Measurements from ENCODE around the gene TACC2. TPM values are rescaled to one million over a fixed set of nuclear protein-coding genes. Genes with fewer than 3 reads are reported as not detected.
"Not testable (repeated sequence)": the region's sequence is repeated elsewhere in the genome, so short reads cannot be mapped to it uniquely, and the experiment has no call there.

Gene TACC2
- polyA plus RNA-seq, 4 donors = 40.9 to 55.4 (median 45.8) TPM

DNA sequence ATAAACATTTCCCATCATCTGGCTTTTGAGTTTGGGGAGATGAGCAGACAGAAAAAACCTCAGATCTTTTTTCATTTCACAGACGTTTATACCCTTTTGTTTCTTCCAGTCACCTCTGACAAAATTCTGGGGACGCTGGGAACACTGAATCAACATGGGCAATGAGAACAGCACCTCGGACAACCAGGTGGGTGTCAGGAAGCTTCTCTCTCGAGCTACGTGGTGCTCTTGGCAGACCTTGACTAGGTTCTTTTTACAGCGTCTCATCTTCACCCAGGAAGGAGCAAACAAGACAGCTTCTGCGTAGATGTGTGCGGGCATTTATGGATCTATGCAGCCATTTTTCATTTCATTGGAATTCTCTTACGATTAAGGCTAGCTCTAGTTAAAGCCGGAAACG is 32.9 kb downstream of the TACC2 start:
- DNase-seq (ENCODE audit: low read depth in 4 of 4, low spot score in 3 of 4) = no peak

DNA sequence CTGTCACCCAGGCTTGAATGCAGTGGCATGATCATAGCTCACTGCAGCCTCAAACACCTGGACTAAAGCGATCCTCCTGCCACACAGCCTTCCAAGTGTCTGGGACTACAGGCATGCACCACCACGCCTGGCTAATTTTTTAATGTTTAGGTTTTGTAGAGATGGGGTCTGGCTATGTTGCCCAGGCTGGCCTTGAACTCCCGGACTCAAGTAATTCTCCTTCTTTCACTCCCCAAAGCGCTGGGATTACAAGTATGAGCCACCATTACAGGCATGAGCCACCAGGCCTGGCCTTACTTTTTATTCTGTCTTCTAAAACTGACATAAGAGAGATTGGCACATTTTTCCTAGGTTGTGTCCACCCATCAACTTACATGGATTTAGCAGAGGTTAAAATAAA is 33.3 kb downstream of the TACC2 start:
- DNase-seq (ENCODE audit: low read depth in 4 of 4, low spot score in 3 of 4) = no peak

DNA sequence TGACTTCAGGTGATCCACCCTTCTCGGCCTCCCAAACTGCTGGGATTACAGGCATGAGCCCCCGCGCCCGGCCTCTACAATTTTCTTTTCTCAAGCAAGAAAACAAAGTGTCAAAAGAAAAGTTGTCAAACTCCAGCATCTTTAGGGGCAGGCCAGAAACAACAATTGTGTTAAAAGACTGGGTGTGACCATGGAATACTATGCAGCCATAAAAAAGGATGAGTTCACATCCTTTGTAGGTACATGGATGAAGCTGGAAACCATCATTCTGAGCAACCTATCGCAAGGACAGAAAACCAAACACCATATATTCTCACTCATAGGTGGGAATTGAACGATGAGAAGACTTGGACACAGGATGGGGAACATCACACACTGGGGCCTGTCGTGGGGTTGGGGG is 34.3 kb downstream of the TACC2 start:
- not testable (repeated sequence) for DNase-seq (ENCODE audit: low read depth in 4 of 4, low spot score in 3 of 4)

DNA sequence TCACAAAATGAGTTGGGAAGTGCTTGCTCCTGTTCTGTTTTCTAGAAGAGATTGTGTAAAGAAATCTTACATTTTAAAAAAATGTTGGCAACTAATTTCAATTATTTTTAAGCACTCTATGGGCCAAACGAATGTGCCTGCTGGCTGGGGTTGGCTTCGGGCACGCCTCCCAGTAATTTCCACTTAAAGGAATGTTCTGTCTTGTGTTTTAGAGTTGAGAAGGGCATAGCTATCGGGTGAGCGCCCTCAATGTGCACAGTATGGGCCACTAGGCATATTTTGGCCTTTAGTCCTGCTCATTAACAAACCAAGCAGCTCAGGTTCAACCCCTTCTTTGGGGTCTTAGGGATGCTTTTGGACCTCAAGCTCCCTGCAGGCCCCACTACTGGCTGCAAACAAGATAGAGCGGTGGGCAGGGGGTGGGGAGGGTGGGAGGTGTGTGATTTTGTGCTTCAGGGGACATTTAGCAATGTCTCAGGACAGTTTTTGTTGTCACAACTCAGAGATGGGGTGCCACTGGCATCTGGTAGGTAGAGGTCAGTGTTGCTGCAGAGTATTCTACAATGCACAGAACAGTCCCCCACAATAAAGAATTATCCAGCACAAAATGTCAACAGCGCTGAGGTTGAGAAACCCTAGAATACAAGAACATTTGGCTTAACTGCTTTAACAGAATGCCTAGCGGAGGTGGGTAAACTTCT is 40.7 kb downstream of the TACC2 start:
- no peak for DNase-seq (ENCODE audit: low read depth in 4 of 4, low spot score in 3 of 4)

DNA sequence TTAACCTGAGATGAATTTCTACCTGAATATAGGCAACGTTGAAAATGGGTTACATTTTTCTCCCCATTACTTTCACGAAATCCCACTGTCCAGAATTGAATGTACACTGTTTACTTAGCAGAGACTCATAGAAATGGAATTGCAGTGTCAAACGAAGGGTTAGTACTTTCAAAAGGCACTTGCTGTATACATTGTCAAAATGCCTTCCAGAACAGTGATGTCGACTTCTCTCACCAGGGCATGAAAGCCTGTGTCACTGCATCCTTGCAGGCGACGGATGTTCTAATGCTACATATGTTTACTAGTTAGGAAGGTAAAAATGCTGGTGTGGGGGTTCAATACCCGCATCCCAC is 41.2 kb downstream of the TACC2 start:
- DNase-seq (ENCODE audit: low read depth in 4 of 4, low spot score in 3 of 4) = no peak

DNA sequence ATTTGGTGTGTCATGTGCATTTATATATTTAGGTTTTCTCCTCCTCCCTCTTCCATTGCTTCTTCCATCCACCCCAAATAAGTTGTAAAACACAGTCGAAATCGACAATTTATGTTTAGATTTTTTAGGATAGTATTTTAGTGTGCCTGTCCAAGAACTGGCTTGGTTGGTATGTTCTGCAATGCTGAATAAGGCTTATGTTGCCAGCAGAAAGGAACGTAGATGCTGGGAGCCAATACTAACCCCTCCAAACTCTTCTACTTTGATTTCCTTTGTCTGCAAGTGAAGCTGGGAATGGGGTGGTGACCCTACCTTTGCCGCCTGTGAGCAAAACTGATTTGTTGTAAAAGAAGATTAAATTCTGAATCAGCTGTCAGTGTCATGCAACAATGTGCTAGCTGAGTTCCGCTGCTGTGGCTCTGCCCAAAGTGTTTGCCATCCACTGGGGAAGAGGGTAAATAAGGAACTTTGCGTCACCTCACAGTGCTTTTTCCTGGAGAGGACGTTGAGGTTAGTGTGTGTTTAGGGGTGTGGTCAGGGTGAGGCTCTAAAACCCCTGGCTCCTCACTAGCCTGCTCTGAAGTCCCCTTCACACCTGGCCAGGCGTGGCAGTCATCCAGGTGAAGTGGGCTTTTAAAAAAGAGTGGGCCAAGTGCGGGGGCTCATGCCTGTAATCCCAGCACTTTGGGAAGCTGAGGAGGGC is 44.4 kb downstream of the TACC2 start:
- DNase-seq (ENCODE audit: low read depth in 4 of 4, low spot score in 3 of 4) = no peak

DNA sequence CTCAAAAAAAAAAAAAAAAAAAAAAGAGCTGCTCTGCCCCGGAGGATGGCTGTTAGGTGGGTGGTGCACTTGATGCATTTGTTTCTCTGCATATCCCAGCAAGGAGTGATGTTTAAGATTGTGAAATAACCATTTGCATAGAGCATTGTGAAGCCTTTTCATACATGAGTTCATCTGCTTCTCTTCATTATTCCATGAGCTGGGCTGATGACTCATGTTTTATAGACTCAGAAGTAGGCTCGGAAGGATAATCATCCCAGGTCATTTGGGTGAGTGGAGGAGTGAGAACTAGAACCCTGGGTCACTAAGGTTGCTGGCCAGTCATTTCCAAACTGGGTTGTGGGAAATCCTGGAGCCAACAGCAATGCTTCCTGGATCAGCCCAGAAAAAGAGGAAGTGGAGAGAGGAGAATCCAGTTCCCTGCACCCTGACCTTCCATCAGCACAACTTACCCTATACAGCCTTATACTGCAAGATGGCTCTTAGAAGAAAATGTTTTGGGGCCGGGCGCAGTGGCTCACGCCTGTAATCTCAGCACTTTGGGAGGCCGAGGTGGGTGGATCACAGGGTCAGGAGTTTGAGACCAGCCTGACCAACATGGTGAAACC is 45.3 kb downstream of the TACC2 start:
- no peak for DNase-seq (ENCODE audit: low read depth in 4 of 4, low spot score in 3 of 4)

DNA sequence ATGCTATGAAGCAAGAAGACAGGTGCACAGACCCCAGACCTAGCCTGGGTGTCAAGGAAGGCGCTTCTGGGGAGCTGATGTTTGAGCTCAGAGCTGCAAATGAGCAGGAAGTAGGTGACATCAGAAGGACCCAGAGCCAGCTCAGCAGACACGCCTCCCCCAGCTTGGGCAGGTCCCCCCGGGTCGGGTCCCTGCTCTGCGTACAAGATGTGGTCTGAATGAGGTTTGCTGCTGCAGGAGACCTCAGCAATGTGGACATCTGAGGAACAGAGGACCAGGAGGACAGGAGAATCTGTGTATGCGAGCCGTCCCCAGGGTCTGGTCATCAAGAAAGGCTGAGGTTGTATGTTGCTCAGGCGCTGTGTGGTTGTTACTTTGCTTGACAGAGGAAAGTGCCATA is 51.8 kb downstream of the TACC2 start:
- no peak for DNase-seq (ENCODE audit: low read depth in 4 of 4, low spot score in 3 of 4)

DNA sequence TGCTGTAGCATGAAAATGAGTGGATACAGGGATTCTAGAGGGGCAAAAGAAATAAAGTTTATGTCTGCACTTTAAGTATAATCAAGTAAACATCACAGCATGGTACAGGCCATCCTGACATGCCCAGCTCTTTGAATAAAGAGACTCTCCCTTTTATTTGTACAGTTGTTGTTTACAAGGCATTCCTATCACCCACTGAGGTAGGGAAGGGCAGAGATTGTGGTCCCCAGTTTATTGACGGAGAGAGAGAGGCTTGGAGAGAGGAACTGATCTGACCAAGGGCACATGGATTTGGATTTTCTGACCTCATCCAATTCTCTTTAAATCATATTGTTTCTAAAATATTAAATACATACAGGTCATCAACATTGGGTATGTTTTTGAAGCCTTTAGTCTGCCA is 53.9 kb downstream of the TACC2 start:
- no peak for DNase-seq (ENCODE audit: low read depth in 4 of 4, low spot score in 3 of 4)

DNA sequence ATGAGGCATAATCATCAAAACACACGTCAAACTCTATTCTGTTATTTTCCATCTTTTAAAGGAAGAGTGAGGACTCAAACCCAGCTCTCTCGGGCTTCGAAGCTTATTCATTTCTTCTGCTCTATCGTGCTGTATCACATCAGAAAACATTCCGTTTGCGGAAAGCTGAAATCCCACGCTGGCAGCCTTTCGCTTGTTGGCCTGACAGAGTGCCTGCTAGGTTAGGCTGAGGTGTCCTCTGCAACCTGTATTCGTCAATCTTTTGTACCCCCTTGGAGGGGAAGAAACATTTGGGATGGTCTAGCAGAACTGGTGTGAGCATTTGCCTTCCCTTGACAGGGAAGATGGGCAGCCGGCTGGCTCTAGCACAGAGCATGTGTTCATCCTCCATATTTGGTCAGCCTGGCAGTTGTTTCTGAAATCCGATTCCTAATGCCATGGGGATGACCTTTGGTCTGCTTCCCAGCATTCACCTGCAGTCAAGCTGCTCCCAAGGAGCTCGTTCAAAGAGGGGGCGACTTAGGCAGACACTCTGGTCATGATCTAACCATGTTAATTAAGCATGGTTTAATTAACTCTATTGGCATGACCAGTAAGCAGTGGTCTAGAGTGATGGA is 55.2 kb downstream of the TACC2 start:
- peak in 3 of 4 donors; percentile 44 to 77 (median 72) for DNase-seq (ENCODE audit: low read depth in 4 of 4, low spot score in 3 of 4)

DNA sequence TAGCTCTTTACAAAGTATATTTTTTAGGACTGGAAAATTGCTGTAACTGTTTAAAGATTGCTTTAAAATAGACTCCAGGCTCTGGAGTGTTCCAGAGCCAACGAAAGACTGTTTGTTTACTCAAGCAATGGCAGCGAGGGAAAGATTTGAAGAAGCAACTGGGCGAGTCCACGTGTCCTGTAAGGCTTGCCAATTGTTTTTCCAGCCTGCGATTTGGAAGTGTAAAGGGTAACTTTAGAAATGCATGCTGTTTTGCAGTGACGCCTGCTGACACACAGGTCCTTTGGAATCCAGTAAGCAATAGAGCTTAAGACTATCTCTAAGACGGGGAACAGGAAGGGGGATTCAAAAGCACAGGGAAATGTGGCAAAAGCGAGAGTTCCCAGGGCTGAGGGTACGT is 55.8 kb downstream of the TACC2 start:
- no peak for DNase-seq (ENCODE audit: low read depth in 4 of 4, low spot score in 3 of 4)

DNA sequence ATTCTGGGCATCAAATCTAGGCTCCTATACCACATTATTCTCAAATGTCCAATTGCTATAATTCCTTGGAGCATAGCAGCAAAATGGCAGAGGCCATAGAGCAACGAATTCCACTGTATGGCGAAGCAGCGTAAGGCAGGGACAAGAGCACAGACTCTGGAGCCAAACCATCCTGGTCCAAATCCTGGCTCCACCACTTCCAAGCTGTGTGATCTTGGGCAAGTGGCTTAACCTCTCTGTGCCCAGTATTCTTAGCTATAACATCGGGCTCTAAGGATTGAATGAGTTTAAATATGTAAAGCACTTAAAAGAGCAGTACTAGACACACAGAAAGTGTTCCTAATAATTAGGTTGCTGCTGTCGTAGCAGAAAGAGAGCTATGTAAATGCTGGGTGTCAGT is 56.2 kb downstream of the TACC2 start:
- no peak for DNase-seq (ENCODE audit: low read depth in 4 of 4, low spot score in 3 of 4)

DNA sequence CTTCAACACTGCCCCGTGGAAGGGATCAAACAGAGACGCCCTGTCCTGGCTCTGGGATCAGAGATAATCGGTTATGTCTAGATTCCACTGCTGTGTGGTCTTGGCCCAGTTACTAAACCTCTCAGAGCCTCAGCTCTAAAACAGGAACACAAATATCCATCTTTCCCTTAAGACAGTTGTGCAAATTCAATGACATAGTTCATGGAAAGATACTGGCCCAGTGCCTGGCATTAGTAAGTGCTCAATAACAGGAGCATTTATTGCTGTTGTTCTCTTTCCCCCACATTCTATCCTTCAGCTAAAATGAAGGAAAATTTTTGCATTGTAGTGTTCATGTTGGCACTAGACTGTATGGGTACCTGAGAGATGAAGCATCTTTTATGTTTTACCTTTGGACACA is 58.6 kb downstream of the TACC2 start:
- DNase-seq (ENCODE audit: low read depth in 4 of 4, low spot score in 3 of 4) = no peak

DNA sequence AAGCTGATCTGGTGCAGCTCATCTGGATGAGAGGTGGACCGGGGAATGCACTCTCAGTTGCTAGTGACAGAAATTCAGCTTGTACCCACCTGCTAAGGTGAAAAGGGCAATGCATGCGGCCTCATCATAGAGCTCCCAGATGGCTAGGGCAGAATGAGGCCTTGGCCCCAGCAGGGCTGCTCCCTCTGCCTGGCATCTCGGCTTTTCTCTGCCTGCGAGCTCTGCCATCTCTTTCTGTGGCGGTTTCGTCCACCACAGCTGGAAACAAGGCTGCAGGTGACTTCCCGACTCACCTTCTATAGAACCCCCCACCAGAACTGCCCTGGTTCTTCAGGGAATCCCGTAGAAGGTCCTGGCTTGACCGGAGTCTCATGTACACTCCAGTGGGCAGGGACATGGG is 60.1 kb downstream of the TACC2 start:
- no peak for DNase-seq (ENCODE audit: low read depth in 4 of 4, low spot score in 3 of 4)

DNA sequence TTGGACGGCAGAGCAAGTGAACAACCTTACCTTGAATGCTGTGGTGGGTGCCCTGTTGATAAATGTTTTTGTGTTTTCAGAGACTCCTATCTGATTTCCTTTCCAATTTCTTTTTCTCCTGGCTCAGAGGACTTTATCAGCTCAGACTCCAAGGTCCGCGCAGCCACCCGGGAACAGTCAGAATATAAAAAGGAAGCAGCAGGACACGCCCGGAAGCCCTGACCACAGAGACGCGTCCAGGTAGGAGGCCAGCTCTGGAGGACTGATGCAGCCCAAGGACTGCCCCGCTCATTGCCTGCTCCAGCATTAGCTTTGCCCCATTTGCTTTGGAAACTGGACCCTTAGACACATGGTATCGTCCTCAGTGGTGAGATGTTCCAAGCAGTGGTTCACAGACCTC is 61.3 kb downstream of the TACC2 start:
- DNase-seq (ENCODE audit: low read depth in 4 of 4, low spot score in 3 of 4) = no peak

DNA sequence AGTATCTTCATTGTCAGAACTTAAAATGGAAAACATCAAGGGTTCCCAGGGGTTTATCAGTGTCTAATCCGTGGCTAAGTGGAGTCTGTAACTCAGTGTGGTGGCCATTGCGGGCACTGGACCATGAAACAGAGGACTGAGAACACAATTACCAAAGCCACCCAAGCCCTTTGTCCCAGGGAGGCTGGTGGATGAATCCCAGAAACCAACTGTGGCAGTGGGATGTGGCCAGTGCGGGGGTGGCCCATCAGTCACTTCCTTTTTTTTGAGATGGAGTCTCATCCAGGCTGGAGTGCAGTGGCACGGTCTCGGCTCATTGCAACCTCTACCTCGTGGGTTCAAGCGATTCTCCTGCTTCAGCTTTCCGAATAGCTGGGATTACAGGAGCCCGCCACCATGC is 61.8 kb downstream of the TACC2 start:
- no peak for DNase-seq (ENCODE audit: low read depth in 4 of 4, low spot score in 3 of 4)

DNA sequence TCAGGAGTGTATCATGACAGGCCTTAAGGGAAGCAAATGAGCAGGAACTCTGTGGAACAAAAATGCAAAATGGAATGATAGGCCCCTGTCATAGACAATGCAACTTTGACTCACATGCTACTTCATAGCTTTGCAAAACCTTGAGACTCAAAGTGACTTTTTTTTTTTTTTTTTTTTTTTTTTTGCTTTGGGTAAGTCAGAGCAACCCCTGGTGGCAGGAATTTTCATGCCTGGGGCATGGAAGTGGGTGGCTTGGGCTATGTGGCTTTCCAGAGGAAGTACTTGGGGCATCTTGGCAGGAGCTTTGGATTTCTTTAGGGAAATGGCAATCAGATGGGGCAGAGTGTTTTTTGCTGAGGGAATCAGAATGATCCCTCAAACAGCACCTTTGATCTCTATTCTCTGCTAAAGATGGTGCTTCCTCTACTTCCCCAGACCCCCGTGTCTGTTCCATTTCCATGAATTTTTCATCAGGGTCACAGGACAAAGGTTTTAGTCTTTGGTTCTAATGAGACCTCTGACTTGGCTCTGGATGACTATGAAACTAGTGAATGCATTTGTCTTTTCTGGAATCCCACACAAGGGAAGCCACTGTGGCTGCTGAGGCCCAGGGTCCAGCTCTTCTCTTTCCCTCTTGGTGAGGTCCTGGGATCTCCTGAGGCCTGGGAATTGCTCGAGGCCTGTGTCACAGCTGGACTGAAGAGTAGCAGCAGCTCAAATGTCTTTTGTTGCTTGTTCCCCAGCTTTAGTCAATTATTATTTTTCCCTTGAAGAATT is 62.8 kb downstream of the TACC2 start:
- DNase-seq (ENCODE audit: low read depth in 4 of 4, low spot score in 3 of 4) = peak in 3 of 4 donors; percentile 40 to 53 (median 44)

DNA sequence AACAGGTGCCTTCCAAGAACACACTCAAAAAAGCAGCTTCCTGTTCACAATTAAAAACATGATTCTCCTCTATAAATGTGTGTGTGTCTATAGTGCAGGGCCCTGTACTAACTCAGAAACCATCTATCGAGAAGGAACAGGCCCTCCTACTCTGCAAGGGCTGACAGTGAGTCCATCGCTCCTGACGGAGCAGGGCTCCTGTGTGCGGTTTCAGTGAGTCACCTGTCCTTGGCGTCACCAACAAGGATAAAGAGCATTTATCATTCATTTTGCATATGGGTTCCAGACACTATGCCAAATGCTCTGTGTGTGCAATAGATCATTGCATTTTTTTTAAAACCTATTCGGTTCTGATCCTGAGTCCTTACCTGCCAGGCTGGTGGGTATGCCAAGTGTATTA is 63.7 kb downstream of the TACC2 start:
- DNase-seq (ENCODE audit: low read depth in 4 of 4, low spot score in 3 of 4) = no peak

DNA sequence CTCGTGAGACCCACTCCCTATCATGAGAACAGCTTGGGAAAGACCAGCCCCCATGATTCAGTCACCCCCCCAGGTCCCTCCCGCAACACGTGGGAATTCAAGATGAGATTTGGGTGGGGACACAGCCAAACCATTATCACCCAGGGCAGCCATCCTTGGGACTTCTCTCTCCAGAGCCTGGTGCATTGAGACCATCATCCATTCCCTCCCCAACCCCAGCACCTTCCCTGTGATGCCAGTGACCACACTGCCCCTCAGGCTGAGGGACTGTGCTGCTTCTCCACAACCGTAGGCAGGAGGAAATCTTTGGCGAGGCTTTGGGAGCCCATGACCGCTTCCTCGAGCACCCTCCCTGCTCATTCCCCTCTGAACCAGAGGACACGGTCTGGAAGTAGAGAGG is 64.4 kb downstream of the TACC2 start:
- no peak for DNase-seq (ENCODE audit: low read depth in 4 of 4, low spot score in 3 of 4)

DNA sequence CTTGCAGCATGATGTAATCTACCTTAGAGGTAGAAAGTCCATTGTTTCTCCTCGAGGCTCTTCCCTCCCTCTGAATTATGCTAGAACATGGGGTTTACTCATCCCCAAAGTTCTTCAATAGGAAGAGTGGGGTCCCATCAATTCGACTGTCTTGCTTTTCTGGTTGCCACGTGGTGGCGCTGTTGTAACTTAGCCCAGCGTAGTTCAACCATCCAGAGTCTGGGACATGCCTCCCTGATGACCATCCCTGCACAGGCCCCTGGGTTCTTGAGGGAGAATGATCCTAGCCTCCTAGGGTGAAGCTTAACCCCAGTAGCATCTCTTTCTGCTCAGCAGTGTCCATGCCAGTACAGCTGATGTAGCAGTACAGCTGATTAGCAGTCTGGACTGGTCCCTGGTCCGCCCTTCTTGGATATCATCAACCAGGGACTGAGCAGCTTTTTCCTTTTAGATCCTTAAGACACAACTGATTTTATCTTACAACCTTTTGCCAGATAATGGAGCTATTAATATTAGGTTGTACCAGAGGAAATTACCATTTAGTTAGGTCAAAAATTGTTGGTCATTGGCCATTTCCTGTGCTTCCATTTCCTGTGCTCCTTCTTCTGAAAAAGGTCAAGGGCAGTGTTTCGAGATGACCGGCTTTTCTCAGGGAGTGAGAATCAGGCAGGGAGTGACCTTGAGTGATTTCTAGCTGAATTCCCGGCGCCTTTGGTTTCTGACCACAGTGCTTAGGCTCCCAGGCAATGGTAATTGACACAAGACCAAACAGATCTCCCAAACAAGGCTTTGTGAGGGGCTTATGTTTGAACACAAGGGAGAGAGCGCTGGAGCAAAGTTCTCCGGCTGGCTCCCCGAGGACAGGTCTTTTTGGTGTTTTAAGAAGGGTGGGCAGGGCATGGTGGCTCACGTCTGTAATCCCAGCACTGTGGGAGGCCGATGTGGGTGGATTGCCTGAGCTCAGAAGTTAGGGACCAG is 65.4 kb downstream of the TACC2 start:
- no peak for DNase-seq (ENCODE audit: low read depth in 4 of 4, low spot score in 3 of 4)
